GM18499 (cell line): ENCODE data around the gene PTPRK.
"Not testable (repeated sequence)": the region's sequence is repeated elsewhere in the genome, so short reads cannot be mapped to it uniquely, and the experiment has no call there.

Experiments
- ATAC-seq: cut with Tn5 transposase; IDR thresholded peaks from one replicate; pipeline ENCODE4 v1.9.1; 2021; ENCODE audit warnings: moderate number of reproducible peaks; ENCODE audit not compliant: insufficient read depth, unreplicated experiment

PTPRK gene

GRCh38 chr6:128492386-128492785 is 28.0 kb downstream of the PTPRK start:
- ATAC-seq, result no peak

GRCh38 chr6:128491610-128492206 is 28.7 kb downstream of the PTPRK start:
- no peak for ATAC-seq

- no peak for ATAC-seq
Measured at GRCh38 chr6:128491100-128491581, 29.3 kb downstream of the PTPRK start.

GRCh38 chr6:128487746-128488145 is 32.7 kb downstream of the PTPRK start:
- no peak for ATAC-seq

GRCh38 chr6:128487055-128487454 is 33.3 kb downstream of the PTPRK start:
- ATAC-seq, result no peak

GRCh38 chr6:128486580-128486979 is 33.8 kb downstream of the PTPRK start:
- not testable (repeated sequence) for ATAC-seq

- ATAC-seq, result no peak
Measured at GRCh38 chr6:128483472-128484135, 36.8 kb downstream of the PTPRK start.

- ATAC-seq, result no peak
Measured at GRCh38 chr6:128482642-128483041, 37.8 kb downstream of the PTPRK start.

- no peak for ATAC-seq
Measured at GRCh38 chr6:128479991-128480390, 40.4 kb downstream of the PTPRK start.

- ATAC-seq, result no peak
Measured at GRCh38 chr6:128479048-128479666, 41.2 kb downstream of the PTPRK start.

GRCh38 chr6:128478230-128479047 is 42.0 kb downstream of the PTPRK start:
- ATAC-seq, result no peak

- no peak for ATAC-seq
Measured at GRCh38 chr6:128474933-128475332, 45.5 kb downstream of the PTPRK start.

GRCh38 chr6:128474481-128474880 is 45.9 kb downstream of the PTPRK start:
- no peak for ATAC-seq

GRCh38 chr6:128471907-128472306 is 48.5 kb downstream of the PTPRK start:
- no peak for ATAC-seq

- no peak for ATAC-seq
Measured at GRCh38 chr6:128465368-128466343, 54.7 kb downstream of the PTPRK start.

GRCh38 chr6:128464790-128465189 is 55.6 kb downstream of the PTPRK start:
- ATAC-seq, result no peak

GRCh38 chr6:128463942-128464341 is 56.5 kb downstream of the PTPRK start:
- ATAC-seq, result no peak

- ATAC-seq, result no peak
Measured at GRCh38 chr6:128461501-128461900, 58.9 kb downstream of the PTPRK start.

- no peak for ATAC-seq
Measured at GRCh38 chr6:128456510-128457230, 63.7 kb downstream of the PTPRK start.
